HG03565 (cell line): ENCODE data around the gene THSD4.
"Not testable (repeated sequence)": the region's sequence is repeated elsewhere in the genome, so short reads cannot be mapped to it uniquely, and the experiment has no call there.

Source experiments
- ATAC-seq: cut with Tn5 transposase; IDR thresholded peaks from one replicate; pipeline ENCODE4 v1.9.1; 2021; ENCODE audit warnings: mild to moderate bottlenecking, moderate library complexity; ENCODE audit not compliant: unreplicated experiment

The THSD4 gene

DNA sequence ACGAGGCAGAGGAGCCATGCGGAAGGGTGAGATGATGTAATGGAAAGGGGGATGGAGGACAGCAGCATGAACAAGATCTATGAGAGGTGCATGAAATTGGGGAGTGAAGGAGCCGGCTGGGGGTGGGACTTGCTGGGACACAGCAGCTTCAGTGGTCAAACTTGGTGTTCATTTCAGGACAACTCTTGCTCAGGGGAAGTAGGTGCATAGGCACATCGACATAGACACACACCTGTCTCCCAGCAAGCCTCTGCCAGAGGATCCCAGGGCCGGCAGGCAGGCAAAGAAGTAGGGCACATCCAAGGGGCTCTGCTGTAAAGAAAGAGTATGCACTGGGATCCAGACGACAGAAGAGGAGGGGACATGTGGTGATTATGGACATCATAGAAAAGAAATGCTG lies 582.0 kb downstream of the THSD4 start:
- ATAC-seq, result no peak

DNA sequence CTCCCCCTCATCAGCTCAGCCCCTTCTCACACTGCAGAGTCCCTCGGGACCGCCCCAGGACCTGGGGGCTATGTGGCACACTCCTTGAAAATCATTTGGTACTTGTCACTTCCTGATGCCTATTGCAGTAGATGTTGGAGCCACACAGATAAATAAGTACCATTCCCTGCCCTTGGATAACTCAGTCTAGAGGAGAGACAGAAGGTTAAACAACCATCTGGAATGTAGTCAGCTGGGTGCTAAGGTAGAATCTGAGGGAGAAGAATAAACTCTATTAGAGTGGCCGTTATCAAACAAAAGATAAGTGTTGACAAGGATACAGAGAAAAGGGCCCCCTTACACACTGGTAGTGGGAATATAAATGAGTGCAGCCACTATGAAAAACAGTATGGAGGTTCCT lies 582.8 kb downstream of the THSD4 start:
- no peak for ATAC-seq

DNA sequence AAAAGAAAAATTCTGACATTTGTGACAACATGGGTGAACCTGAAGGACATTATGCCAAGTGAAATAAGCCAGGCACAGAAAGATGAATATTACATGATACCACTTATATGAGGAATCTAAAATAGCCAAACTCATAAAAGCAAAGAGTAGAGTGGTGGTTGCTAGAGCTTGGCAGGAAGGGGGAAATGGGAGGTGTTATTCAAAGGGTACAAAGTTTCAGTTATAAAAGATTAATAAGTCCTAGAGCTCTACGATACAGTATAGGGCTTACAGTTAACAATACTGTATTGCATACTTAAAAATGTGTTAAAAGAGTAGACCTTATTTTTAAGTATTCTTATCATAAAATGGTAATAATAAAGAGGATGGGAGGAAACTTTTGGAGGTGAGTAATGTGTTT lies 583.5 kb downstream of the THSD4 start:
- ATAC-seq, result no peak

DNA sequence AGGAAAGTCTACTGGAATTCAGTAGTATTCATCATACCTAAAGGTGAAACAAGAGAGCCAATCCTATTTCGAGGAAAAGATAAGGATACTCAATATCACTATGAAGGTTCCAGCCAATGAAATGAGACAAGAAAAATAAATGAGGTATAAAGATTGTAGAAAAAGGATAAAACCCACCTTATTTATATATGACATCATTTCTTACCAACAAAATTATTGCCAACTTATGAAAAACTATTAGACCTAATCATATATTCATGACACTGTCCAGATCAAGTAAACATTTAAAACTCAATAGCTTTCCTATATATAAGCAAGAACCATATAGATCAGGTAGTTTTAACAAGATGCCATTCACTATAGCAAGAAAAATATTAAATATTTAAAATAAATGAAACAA lies 584.7 kb downstream of the THSD4 start:
- no peak for ATAC-seq

DNA sequence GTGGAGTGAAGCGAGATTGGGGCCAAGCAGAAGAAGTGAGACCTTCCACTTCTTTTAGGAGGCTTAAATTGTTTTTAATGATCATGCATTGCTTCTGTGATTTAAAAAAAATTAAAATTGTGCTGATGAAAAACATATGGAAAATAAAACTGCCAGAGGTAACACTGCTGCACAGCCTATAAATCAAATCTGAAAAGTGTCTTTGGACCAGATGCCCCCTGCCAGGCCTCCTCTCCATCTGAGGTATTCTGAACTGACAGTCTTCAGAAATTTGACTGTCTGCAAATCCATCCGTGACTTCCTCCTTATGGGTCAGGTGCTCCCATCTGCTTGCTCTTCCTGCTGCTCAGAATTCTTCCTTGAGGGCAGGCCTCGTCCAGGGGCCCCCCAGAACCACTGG lies 586.5 kb downstream of the THSD4 start:
- no peak for ATAC-seq

DNA sequence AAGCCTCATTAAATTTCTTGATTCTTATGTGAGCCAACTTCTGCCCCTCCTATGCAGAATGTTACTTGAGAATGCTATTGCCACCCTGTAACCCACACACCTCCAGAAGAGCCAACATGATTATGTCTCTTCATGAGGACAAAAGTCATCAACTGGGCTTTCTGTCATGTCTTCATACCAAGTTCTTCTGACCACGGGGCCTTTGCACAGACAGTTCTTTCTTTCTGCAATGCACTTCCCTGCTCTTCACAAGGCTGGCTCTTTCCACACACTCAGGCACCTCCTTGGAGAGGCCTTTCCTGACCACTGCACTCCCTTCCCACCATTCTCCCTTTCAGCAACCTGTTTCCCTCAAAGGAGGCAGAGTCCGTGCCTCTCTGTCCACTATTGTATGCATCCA lies 587.2 kb downstream of the THSD4 start:
- no peak for ATAC-seq

DNA sequence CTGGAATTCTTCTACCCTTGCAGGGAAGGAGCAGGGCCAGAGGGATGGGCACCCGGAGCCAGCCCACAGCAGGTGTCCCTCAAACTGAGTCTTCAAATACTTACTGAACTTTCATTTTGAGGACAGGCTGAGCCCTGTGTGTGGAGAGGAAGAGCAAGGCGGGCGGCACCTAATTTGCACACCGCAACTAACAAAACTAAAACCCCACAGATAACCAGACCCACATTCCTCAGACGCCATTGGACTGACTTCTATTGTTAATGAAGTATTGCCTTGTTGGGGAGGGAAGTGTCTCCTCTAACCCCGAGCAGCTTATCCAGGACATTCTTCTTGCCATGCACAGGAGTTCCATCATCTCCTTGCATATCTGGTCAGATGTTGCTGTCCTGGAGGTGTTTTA lies 589.9 kb downstream of the THSD4 start:
- no peak for ATAC-seq

DNA sequence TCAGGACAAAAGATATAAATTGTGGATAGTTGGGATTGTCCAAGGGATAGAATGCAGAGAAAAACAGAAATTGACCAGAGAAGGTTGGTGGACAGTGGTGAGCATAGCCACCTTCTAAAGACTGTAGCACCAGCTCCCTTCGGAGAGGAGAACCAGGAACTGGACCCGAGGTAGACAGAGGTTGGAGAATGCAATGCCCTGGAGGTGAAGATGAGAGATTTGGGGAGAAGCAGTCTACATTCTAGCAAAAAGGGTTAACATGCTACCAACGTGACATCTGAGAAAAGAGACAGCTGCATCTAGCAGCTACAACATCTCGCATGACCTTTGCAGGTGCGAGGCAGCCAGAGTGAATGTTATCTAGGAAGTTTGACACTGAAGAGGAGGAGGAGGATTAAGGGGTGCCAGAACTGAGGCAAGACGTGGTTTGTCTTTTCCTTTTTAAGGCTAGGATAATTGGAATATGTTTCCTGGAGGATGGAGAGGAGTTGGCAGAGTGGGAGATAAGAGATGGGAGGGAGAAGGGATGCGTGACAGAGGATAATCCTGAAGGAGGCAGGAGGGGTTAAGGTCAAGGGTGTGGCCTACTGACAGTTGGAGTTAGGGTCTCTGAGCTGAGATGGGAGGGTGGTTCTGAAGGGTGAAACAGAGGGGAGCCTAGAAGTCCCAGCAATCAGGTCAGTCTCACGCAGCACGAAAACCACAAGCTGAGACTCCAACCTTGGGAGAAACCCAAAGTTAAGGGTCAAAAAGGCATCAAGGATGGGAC lies 591.4 kb downstream of the THSD4 start:
- no peak for ATAC-seq

DNA sequence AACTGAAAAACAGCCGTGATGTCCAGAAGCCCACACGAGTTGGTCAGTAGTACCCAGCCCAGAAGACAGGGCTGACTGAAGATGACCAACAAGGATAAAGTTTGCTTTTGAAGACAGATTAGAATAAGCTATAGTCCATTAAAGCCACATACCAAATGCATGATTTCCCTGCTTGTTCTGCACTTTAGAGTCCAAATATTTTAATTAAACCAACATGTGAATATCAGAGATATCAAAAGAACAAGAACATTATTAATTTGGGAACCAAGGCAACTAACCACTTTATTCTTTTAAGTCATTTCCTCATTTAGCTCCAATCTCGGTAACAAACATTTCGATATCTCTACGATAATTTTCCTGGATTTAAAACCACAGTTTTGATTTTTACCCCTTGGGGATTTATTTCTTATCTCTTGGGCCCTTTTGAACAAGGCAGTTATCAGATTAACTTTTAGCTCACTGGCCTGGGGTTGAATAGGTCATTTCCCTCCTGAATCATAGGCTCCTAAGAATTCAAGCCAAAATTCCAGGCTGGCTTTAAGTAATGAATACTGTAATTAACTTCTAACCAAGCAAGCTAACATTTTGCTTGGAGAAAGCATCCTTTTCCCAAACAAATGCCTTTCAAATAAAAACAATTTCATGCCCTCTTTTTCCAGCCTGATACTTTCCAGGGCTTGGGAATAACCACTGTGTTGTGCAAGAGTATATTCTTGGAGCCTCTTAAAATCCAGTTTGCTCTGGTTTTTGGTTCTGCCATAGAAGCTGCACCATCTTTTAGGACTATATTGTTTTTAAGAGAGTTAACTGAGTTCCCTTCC lies 592.2 kb downstream of the THSD4 start:
- no peak for ATAC-seq

DNA sequence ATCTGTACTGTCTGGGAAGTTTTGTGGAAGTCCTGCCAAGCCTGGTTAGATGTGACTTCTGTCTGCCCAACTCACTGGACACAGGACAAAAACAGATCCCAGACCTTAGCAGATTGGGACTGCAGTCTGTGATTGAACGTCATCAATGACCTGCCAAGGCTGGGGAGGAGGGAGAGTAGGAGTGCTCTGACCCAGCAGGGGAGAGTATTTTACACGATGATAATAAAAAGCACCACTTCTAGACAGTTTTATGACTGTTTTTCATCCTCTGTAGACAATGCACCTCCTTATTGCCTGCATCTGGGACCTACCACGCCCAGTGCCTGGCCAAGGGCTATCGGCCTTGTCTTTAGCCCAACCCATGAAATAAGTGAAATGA lies 592.8 kb downstream of the THSD4 start:
- no peak for ATAC-seq

DNA sequence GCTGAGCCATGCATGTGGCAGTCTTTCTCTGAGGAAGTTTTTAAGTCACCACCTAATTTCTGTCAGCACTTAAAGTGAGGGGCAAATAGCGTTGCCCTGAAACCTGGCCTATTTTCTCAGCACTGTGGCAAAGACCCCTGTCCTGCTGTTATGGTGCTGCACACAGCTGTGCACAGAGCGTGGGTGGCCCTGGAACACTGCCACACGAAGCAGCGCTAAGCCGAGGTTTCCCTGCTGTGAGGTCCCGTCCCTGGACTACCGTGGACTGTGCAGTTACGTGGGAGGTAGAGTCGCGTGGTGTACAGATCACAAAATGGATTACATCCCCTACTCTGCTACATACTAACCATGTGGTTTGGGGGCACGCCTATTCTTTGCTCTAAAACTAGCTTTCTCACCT lies 593.5 kb downstream of the THSD4 start:
- ATAC-seq, result no peak

DNA sequence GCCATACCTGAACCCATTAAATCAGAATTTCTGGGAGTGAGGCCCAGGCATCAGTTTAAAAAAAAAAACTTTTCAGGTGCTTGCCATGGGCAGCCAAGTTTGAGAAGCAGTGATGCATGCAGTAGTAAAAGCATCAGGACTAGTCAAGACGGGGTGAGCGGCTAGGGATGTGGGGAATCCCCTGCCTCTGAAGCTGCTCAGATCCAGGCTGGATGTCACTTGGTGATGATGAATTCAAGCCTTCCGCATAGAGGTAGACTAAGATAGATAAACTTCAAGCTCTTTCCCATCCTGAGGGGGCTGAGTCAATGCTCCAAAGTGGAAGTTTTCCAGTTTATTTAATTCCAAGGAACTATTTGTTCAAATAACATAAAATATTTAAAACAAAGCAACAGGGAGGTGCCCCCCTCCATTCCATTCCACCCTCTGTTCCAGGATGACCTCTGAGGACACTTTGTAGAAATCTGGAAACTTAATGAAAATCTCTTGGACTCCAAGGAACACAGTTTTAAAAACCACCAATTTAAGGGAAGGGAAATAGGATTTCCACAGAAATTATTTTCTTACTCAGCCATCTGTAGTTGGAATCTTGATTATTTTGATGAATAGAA lies 594.6 kb downstream of the THSD4 start:
- no peak for ATAC-seq

DNA sequence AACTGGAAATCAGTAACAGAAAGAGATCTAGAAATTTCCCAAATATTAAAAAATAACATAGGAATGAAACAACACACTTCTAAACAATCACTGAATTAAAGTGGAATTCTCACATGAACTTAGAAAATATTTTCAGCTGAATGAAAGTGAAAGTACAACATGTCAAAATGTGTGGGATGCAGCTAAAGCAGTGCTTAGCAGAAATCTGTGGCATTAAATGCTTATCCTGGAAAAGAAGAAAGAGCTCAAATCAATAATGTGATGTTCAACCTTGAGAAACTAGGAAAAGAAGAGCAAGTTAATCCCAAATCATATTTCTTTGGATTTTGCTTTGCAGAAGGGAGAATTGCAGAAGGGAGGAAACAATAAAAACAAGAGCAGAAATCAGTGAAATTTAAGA lies 596.9 kb downstream of the THSD4 start:
- no peak for ATAC-seq

DNA sequence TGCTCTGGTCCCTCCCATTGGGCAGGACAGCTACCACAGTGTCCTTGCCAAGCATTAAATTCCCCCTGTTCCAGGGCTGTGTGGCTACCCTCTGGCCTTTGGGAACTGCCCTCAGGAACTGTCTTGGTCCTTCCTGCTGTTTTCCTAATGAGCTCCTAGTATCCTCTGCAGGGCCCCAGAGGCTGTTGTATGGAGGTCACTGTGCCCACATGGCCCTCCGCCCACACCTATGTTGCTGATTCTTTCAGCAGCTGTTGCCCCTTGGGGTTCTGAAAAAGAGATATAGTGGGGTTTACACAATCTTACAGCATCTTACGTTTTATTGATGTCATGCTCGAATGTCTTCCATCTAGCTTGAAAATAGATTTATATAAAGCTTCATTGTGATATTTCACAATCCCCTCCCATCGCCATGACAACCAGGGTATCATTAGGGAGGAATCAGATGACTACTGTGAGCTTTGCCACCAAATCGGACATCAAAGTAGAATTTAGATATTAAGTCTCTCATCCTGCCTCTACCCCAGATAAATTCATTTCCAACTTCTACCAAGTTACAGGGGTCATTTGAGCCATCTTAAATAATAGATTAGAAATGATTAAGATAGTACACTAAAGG lies 598.0 kb downstream of the THSD4 start:
- ATAC-seq, result no peak

DNA sequence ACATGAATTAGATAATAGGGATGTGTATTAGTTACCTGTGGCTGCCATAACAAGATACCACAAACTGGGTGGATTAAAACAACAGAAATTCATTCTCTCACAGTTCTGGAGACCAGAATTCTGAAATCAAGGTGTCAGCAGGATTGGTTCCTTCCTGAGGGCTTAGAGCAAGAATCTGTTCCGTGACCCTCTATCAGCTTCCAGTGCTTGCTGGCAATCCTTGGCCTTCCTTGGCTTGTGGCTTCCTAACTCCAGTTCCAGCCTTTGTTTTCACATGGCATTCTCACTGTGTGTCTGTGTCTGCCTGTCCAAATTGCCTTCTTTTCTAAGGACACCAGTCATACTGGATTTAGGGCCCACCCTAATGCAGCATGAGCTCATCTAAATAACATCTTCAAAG lies 600.6 kb downstream of the THSD4 start:
- ATAC-seq, result no peak

DNA sequence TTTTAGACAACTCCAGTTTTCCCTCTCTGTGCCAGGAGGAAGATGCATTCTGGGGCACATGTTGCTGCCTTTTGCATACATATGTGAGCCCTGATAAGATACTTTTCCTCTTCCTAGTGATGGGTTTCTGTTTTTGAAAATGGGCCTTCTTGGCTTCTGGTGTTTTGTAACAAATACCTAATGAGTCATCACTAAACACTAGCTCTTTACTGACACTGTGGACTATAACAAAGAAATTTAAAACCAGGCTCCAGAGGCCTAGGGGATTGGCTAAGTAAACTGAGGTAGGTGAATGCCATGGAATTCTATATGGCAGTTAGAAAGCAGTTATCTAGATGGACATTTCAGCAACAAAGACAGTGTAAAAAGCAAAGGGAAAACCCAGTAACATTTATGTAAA lies 601.7 kb downstream of the THSD4 start:
- ATAC-seq, result no peak

DNA sequence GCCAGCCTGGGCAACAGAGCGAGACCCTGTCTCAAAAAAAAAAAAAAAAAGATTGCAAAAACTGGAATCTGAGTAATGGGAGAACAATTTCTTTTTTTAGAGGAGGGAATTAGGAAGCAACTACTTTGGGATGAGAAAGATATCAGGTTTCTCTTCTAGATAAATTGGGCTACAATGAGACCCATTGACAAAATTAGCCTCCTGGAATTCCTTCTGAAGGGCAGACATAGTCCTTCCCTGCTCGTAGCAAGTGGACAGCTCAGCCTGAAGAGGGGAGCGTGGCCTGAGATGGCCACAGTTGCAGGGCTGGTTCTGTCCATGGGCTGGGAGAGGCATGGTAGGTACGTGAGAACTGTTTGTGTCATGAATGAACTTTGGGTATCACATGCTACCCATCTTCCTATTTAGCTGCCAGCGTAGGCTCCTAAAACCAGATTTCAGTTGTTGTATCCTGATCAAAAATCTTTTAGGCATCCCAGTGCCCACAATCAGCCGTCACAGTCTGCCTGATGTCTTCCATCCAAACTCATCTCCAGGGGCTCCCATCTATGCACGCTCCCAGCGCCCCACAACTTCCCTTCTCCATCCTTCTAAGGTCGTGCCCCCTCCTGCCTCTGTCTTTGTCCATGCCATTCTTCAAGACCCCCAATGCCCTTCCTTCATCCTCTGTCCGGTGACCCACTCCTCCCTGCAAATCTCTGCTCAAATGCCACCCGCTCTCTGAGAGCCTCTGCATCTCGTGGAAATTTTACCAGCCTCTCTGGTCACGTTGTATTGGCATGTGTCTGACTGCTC lies 603.0 kb downstream of the THSD4 start:
- ATAC-seq, result no peak

DNA sequence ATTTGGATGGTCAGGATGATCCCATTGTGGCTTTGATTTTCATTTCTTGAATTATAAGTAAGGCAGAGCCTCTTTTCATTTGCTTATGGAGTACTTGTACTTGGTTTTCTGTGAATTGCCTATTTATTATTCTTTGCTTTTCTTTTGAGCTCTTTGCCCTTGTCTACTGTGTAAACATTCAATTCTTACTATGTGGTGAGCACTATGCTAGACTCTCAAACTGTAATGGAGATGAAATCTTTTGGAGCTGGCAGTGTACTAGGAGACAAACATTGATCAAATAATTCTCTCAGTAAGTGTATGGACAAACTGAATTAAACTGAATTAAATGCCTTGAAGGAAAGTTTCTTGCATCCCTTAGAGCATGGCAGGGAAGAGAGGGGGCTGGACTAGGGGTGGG lies 608.1 kb downstream of the THSD4 start:
- no peak for ATAC-seq

DNA sequence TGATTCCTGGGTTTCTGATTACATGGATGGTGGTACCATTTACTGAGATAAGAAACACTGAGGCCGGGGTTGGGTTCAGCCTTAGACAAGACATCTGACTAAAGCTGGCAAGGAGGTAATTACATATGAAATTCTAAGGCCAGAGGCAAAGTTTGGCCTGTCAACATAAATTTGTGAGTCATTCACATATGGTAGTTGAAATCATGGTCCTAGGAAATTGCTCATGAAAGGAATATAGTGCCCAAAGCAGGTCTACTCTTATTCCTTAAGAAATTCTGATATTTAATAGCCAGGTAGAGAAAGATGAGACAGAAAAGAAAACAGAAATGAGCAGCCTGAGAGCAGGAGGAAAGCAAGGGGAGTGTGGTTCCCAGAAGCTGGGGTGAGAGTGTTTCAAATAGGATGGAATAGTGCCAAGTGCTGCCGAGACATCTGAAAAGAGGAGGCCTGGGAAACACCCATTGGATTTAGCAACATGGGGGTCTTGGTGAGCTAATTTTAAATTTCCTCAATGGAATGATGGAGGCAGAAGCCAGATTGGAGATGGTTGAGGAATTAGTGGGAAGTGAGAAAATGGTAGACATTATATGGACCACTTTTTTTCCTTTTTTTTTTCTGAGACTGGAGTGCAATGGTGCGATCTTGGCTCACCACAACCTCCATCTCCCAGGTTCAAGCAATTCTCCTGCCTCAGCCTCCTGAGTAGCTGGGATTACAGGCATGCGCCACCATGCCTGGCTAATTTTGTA lies 610.1 kb downstream of the THSD4 start:
- not testable (repeated sequence) for ATAC-seq

DNA sequence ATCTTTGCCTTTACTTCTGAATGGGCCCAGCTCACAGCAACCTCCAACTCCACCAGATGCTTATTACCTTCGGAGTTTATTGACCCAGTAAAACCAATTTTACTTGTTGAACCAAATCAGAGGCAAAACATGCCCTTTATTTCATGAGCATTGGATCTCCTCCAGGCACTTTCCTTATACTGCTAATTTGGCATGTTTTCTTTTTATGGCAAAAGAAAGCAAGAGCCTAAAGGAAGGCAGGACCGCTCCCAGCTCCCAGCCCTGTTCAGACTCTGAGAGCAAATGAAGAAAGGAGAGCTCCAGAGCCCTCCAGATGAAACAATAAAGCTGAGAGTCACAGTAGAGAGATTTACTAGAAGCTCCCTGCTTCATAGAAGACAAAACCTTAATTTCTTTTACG lies 613.6 kb downstream of the THSD4 start:
- ATAC-seq, result no peak
